PC-3 (cell line): Measurements from ENCODE around the gene FAM200B.

Source experiments
- EZH2 ChIP-seq: fragments of 300-600 bp; sonication (generic); IDR thresholded peaks from one replicate; pipeline ENCODE4 v1.6.1; 2017; ENCODE audit warnings: antibody characterized with exemption, mild to moderate bottlenecking, low read length; ENCODE audit not compliant: unreplicated experiment
- EZH2phosphoT487 ChIP-seq: fragments of 300-600 bp; sonication (generic); IDR thresholded peaks from 2 replicates; pipeline ENCODE4 v1.6.1; 2018; ENCODE audit warnings: mild to moderate bottlenecking, antibody characterized with exemption, low read length, borderline replicate concordance
- TF ChIP-seq, protein P1 (sequence below): fragments of 300-600 bp; sonication (generic); conservative IDR thresholded peaks from 2 replicates; pipeline ENCODE4 v1.5.1; 2017; ENCODE audit warnings: antibody characterized with exemption, low read depth, mild to moderate bottlenecking, low read length

DNA sequence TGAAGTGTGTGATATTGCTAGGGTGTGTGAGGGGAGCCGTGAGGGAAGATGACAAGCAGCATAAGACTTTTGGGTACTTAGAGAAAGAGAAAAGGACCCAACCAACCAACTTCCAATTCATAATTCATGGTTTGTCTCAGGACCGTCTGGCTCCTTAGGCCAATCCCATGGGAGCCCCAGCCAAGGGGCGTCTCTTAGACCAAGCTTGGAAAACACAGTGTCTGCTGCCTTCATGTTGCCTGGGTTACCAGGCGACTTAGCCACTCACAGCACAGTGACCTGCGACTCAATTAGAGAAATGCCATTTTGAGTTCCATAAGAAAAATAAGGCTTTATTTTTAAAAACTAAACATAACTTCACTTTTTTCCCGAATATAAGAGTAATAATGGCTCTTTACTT, 53.9 kb downstream of the FAM200B start:
- TF ChIP-seq, protein P1, sequence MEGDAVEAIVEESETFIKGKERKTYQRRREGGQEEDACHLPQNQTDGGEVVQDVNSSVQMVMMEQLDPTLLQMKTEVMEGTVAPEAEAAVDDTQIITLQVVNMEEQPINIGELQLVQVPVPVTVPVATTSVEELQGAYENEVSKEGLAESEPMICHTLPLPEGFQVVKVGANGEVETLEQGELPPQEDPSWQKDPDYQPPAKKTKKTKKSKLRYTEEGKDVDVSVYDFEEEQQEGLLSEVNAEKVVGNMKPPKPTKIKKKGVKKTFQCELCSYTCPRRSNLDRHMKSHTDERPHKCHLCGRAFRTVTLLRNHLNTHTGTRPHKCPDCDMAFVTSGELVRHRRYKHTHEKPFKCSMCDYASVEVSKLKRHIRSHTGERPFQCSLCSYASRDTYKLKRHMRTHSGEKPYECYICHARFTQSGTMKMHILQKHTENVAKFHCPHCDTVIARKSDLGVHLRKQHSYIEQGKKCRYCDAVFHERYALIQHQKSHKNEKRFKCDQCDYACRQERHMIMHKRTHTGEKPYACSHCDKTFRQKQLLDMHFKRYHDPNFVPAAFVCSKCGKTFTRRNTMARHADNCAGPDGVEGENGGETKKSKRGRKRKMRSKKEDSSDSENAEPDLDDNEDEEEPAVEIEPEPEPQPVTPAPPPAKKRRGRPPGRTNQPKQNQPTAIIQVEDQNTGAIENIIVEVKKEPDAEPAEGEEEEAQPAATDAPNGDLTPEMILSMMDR: no peak
- TF ChIP-seq EZH2 (no peak), EZH2phosphoT487 (no peak)
